ENCODE measurements around the gene ZNF689.
A peak's percentile ranks its signal among the peaks of the same experiment; 100 is the strongest.
"Not testable (repeated sequence)": the region's sequence is repeated elsewhere in the genome, so short reads cannot be mapped to it uniquely, and the experiment has no call there.

The ZNF689 gene

GRCh38 chr16:30637139-30637538 is 26.9 kb upstream of the ZNF689 start:
- DNase-seq (ENCODE audit: extremely low read depth in 1 of 2, low read depth in 1 of 2): not testable (repeated sequence)

DNA sequence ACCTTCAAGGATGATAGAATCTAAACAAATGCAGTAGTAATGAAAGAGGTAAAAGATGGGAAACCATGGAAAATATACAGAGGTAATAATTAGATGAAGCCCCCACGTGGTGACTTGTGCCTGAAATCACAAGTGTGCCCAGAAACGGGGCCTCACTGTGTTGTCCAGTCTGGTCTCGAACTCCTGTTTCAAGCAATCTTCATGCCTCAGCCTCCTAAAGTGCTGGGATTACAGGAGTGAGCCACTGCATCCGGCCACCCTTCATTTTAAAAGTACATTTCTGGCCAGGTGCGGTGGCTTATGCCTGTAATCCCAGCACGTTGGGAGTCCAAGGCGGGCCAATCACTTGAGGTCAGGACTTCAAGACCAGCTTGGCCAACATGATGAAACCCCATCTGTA is 26.4 kb upstream of the ZNF689 start:
- no peak for DNase-seq (ENCODE audit: extremely low read depth in 1 of 2, low read depth in 1 of 2)

DNA sequence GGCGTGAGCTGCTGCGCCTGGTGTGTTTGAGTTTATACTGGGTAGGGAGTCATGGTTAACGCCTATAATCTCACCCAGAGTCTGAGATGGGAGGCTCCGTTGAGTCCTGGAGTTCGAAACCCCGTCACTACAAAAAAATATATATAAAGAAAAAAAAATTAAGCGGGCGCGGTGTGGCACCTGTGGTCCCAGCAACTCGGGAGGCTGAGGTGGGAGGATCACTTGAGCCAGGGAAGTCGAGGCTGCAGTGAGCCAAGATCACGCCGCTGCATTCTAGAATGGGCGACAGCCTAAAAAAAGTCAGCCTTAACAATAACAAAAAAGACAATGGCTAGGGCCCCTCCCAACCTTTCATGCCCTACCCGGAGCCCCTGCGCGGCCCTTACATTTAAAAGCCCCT is 23.3 kb upstream of the ZNF689 start:
- DNase-seq (ENCODE audit: extremely low read depth in 1 of 2, low read depth in 1 of 2): no peak

DNA sequence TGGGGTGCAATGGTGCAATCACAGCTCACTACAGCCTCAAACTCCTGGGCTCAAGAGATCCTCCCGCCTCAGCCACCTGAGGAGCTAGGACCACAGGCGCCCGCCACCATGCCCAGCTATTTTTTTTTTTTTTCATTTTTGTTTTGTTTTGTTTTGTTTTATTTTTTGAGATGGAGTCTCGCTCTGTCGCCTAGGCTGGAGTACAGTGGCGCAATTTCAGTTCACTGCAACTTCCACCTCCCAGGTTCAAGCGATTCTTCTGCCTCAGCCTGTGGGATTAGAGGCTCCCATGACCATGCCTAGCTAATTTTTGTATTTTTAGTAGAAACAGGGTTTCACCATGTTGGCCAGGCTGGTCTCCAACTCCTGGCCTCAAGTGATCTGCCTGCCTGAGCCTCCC is 22.3 kb upstream of the ZNF689 start:
- DNase-seq (ENCODE audit: extremely low read depth in 1 of 2, low read depth in 1 of 2): not testable (repeated sequence)

- peak; percentile 57 to 83 for DNase-seq (ENCODE audit: extremely low read depth in 1 of 2, low read depth in 1 of 2)
Observed at GRCh38 chr16:30628628-30629540, 18.7 kb upstream of the ZNF689 start.

- no peak for DNase-seq (ENCODE audit: extremely low read depth in 1 of 2, low read depth in 1 of 2)
Observed at GRCh38 chr16:30626236-30626635, 16.0 kb upstream of the ZNF689 start.

GRCh38 chr16:30623536-30624283 is 13.5 kb upstream of the ZNF689 start:
- DNase-seq (ENCODE audit: extremely low read depth in 1 of 2, low read depth in 1 of 2): no peak

DNA sequence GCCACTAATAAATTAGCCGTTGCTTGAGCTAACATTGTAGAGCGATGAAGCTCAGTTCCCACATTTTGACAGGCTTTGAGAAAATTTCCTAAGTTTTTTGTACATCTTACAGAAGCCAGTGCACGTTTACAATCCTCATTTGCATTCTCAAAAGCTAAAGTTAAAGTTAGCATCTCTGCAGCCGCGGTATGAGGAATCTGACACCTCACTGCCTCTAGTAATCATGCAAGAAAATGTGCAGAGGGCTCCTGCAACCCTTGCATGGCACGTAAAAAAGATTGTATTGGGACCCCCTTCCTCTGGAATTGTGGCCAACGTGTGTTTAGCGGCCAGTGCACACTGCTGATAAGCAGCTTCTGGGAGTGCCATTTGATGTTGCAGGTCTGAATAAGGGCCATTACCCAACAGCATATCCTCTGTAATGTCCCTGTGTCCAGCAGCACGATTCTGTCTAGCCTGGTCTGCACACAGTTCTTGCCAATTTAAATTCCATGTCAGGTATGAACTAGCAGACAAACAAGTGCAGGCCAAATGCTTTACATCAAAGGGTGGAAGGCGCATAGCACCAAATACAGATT is 12.4 kb upstream of the ZNF689 start:
- DNase-seq (ENCODE audit: extremely low read depth in 1 of 2, low read depth in 1 of 2): no peak

- DNase-seq (ENCODE audit: extremely low read depth in 1 of 2, low read depth in 1 of 2): no peak
Observed at GRCh38 chr16:30621765-30622164, 11.6 kb upstream of the ZNF689 start.

- no peak for DNase-seq (ENCODE audit: extremely low read depth in 1 of 2, low read depth in 1 of 2)
Observed at GRCh38 chr16:30620169-30620568, 10.0 kb upstream of the ZNF689 start.

DNA sequence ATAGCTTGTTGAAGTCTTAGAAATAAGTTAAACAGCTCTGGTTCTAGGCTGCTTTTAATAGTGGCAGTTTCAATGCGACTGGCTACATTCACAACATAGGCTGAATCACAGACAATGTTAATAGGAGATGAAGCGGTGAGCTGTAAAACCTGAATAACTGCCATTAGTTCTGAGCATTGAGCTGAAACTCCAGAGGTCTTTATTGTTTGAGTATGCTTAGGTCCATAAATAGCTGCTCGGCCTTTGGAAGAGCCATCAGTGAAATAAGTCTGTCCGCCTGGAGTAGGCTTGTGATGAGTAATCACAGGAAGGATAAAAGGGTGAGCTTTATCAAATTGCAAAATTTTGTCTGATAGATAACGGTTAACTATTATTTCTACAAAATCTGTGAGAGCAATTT is 9.4 kb upstream of the ZNF689 start:
- no peak for DNase-seq (ENCODE audit: extremely low read depth in 1 of 2, low read depth in 1 of 2)

DNA sequence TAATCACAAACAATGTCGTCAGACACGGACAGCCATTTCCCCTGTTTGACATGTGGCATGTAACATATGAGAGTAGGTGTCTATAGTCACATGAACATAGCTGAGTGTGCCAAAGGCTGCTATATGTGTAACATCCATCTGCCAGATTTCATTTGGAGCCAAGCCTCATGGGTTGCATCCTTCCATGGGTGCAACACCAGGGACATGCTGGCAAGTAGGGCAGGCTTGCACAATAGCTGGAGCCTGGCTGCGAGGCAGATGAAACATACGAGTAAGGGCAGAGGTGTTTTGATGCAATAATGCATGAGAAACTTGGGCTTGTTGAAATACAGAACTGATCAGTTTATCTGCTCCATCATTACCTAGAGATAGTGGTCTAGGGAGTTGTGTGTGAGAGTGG is 9.0 kb upstream of the ZNF689 start:
- DNase-seq (ENCODE audit: extremely low read depth in 1 of 2, low read depth in 1 of 2): no peak

DNA sequence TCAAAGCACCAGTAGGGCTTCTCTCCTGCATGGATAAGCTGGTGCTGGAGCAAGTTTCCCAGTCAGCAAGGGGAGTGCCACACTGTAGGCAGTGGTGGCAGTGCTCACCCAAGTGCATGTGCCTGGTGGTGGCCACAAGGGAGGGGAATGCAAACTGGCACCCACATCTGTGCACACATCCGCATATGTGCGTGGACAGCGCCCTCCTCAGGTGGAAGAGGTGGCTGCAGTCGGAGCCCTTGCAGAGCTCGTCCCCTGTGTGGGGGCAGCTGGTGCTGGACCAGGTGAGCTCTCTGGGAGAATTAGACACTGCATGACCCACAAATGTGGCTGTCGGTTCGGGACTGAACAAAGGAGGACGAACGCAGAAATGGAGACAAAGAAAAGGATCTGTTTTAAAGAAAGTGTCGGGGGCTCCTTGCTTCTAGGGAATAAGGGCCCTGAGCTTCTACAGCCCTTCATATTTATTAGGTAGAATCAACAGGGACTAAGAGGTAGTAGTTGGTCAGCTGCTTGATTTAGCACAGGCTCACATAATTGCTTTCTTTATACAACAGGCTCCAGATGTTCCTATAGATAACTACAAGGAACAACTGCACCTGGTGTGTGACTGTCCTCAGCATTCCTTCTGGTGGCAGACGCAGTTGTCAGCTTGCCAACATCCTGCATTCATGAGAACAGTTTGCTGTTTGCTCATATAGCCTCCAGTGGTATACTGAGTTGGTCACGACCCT is 5.3 kb upstream of the ZNF689 start:
- peak in 1 of 2 donors; percentile 42 for DNase-seq (ENCODE audit: extremely low read depth in 1 of 2, low read depth in 1 of 2)

GRCh38 chr16:30609002-30609925 is 925 bp downstream of the ZNF689 start:
- DNase-seq (ENCODE audit: extremely low read depth in 1 of 2, low read depth in 1 of 2): no peak

GRCh38 chr16:30606004-30606403 is 4.2 kb downstream of the ZNF689 start:
- no peak for DNase-seq (ENCODE audit: extremely low read depth in 1 of 2, low read depth in 1 of 2)

- no peak for DNase-seq (ENCODE audit: extremely low read depth in 1 of 2, low read depth in 1 of 2)
Observed at GRCh38 chr16:30605158-30605557, 5.0 kb downstream of the ZNF689 start.

GRCh38 chr16:30604316-30604947 is 5.8 kb downstream of the ZNF689 start:
- DNase-seq (ENCODE audit: extremely low read depth in 1 of 2, low read depth in 1 of 2): no peak

DNA sequence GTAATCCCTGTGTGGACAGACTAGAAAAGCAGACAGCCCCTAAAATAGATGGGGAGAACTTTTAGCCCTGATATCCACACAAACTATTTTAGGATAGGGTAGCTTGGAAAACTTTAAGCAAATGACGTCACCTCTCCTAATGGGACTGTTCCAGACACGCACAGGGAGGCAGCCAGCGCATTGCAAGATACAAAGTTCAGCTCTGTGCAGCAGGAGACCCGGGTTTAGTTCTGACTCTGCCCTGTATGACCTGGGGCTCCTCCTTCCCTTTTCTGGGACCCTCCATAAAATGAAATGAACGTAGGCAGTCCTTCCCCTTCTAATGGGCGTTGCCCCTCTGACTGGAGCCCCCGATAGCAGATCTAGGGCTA is 6.3 kb downstream of the ZNF689 start:
- DNase-seq (ENCODE audit: extremely low read depth in 1 of 2, low read depth in 1 of 2): no peak

DNA sequence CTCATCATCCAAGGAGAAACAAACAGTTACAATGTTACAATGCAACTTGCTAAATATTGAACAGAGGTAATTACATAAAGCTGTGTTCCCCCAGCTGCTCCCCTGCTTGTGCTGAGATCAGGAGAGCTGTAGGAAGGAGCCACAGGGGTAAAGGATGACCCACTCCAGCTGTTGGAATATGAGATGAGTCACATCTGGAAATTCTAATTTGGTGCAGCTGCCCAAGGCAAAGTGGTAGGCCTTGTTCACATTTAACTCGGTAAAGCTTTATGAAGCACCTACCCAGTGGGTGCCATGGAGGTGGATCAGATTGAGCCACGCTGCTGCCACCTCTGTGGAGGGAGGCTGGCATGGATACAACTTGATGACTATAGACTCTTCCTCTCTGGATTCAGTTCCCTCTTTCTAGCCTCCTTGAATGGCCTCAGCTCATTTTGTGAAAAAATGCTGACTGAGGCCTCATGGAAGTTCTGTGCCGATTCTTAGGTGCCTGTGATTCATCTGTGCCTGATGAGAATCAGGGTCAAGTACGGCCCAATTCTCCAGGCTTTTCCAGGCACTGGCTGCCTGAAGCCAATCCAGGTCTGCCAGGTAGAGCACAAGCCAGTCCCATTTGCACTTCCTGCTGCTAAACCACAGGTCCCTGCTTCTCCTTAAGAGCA is 7.4 kb downstream of the ZNF689 start:
- no peak for DNase-seq (ENCODE audit: extremely low read depth in 1 of 2, low read depth in 1 of 2)

Data from activated CD8-positive, alpha-beta memory T cell treated with anti-CD3 and anti-CD28 coated beads for 1 hour (primary cell).